Lung (tissue), 12 donors: ENCODE data around the gene TAGLN3. TPM values are rescaled to one million over a fixed set of nuclear protein-coding genes. Genes with fewer than 3 reads are reported as not detected.

Experiments
- ATAC-seq: fragments of 200-7000 bp; cut with Tn5 transposase; one replicate; pipeline ENCODE4 v1.9.1; 2020; ENCODE audit warnings: moderate number of reproducible peaks; ENCODE audit not compliant: insufficient read depth, low FRiP score
- DNase-seq, 3 donors: peaks; one replicate each; pipeline ENCODE4 v3.0.0-alpha.2; 2013 to 2017
- H3K27ac ChIP-seq, 2 donors: one replicate each; pipeline ENCODE4 v1.5.1; 2013; ENCODE audit warnings: mild to moderate bottlenecking in 2 of 2, moderate library complexity in 2 of 2, control low read depth in 1 of 2, inconsistent platforms in 1 of 2, low read depth in 1 of 2, low read length in 1 of 2
- H3K27me3 ChIP-seq, 3 donors: one replicate each; pipeline ENCODE4 v1.5.1; 2013; ENCODE audit warnings: low read length in 2 of 3; ENCODE audit not compliant: control insufficient read depth in 3 of 3, insufficient read depth in 3 of 3
- H3K36me3 ChIP-seq, 4 donors: one replicate each; pipeline ENCODE4 v1.5.1; 2013; ENCODE audit warnings: low read length in 4 of 4, mild to moderate bottlenecking in 1 of 4, moderate library complexity in 1 of 4; ENCODE audit not compliant: control insufficient read depth in 4 of 4, insufficient read depth in 4 of 4
- H3K4me1 ChIP-seq, 5 donors: one replicate each; pipeline ENCODE4 v1.5.1; 2013; ENCODE audit warnings: low read length in 5 of 5, mild to moderate bottlenecking in 2 of 5, moderate library complexity in 1 of 5; ENCODE audit not compliant: control insufficient read depth in 5 of 5, insufficient read depth in 5 of 5
- H3K4me3 ChIP-seq: one replicate; pipeline ENCODE4 v1.5.1; 2013; ENCODE audit warnings: mild to moderate bottlenecking, control low read depth, moderate library complexity
- H3K9ac ChIP-seq, 2 donors: one replicate each; pipeline ENCODE4 v1.5.1; 2013; ENCODE audit warnings: low read length in 2 of 2, control low read depth in 1 of 2; ENCODE audit not compliant: insufficient read depth in 1 of 2
- H3K9me3 ChIP-seq, 4 donors: one replicate each; pipeline ENCODE4 v1.5.1; 2013; ENCODE audit warnings: low read length in 3 of 4, mild to moderate bottlenecking in 1 of 4, moderate library complexity in 1 of 4; ENCODE audit not compliant: control insufficient read depth in 4 of 4, insufficient read depth in 3 of 4
- WGBS, 2 donors: extraction: QIAGEN DNeasy Blood & Tissue Kit; methylation state at CpG; one replicate each; pipeline ENCODE4 v1.1.7; 2013; 5-methylcytosine and 5-hydroxymethylcytosine counted together
- polyA plus RNA-seq, 2 donors: library from polyadenylated mRNA; stranded (reverse); fragments of 200-250 nt; gene quantifications; one replicate each; pipeline ENCODE4 v1.2.1, GENCODE V29; 2013
- total RNA-seq, 2 donors: library from RNA; depleted of rRNA in 1 of 2; stranded (reverse); fragments of >200 nt in 1 of 2; gene quantifications; one replicate each; pipeline ENCODE4 v1.2.1, GENCODE V29; 2014 to 2021
- TF ChIP-seq, protein P1 (sequence below): IDR thresholded peaks from 2 replicates; pipeline ENCODE4 v1.5.1; 2012; ENCODE audit warnings: mild to moderate bottlenecking; ENCODE audit errors: control extremely low read depth, extremely low read depth
- donor health status: control.
- donor health status: control.
- donor health status: Bipolar disorder and iron deficiency.
- donor health status: healthy.
- donor health status: DM: yes; HTN: yes; CAD: no.

The TAGLN3 gene
- total and polyA plus RNA-seq, 4 donors: 0.71 to 2.6 (median 1.6) TPM

DNA sequence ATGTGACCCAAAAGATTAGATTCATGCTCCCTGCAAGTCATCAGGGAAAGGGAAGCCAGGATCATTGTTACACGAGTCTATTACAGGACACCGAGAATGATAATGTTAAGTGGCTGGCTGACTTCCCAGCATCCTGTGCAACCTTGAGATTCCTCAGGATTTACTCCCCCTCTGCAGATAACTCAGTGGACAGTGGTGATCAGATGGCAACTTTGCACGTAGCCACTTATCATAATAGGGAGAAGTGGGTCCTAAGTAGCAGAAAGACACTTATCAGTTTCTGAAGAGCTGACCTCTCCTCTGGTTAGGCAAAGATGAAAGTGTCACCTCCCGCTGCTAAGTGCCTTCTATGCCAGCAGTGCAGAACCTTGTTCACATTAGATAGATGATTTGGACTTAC lies 29.1 kb downstream of the TAGLN3 start:
- no peaks in the 10 kb centered on the region for H3K4me1 ChIP-seq
- no peak overlapping the region for H3K9ac ChIP-seq
- TF ChIP-seq, protein P1, sequence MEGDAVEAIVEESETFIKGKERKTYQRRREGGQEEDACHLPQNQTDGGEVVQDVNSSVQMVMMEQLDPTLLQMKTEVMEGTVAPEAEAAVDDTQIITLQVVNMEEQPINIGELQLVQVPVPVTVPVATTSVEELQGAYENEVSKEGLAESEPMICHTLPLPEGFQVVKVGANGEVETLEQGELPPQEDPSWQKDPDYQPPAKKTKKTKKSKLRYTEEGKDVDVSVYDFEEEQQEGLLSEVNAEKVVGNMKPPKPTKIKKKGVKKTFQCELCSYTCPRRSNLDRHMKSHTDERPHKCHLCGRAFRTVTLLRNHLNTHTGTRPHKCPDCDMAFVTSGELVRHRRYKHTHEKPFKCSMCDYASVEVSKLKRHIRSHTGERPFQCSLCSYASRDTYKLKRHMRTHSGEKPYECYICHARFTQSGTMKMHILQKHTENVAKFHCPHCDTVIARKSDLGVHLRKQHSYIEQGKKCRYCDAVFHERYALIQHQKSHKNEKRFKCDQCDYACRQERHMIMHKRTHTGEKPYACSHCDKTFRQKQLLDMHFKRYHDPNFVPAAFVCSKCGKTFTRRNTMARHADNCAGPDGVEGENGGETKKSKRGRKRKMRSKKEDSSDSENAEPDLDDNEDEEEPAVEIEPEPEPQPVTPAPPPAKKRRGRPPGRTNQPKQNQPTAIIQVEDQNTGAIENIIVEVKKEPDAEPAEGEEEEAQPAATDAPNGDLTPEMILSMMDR: no peak
- WGBS, 2 donors: 55 to 82% methylated on average over 4 of the region's 4 CpGs
- DNase-seq: no peak
- H3K9me3 ChIP-seq: no peaks in the 10 kb centered on the region
- no peak for ATAC-seq
- no peaks in the 10 kb centered on the region for H3K27me3 ChIP-seq
- no peak overlapping the region for H3K27ac ChIP-seq
- no peaks in the 10 kb centered on the region for H3K36me3 ChIP-seq
- H3K4me3 ChIP-seq: no peak overlapping the region

DNA sequence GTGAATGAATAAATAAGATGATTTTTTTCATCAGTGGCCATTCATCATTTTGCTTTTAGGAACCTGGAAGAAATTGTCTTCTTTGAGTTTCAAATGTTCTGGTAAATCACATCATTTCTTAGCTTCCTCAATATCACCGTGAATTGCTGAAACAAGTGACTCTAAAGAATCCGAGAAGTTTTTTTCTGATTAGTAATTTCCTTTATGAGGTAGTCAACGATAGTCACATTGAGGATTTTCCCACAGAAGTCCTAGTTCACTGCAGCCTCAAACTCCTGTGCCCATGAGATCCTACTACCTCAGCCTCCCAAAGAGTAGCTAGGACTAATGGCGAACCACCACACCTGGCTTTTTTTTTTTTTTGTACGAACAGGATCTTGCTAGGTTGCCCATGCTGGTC lies 32.2 kb downstream of the TAGLN3 start:
- no peaks in the 10 kb centered on the region for H3K9me3 ChIP-seq
- TF ChIP-seq, protein P1: no peak
- DNase-seq: no peak
- H3K9ac ChIP-seq: no peak overlapping the region
- H3K27me3 ChIP-seq: no peaks in the 10 kb centered on the region
- H3K27ac ChIP-seq: no peak overlapping the region
- H3K4me1 ChIP-seq: no peaks in the 10 kb centered on the region
- no peak overlapping the region for H3K4me3 ChIP-seq
- H3K36me3 ChIP-seq: no peaks in the 10 kb centered on the region
- no peak for ATAC-seq
- WGBS, 2 donors: 92 to 95% methylated on average over 5 of the region's 5 CpGs

DNA sequence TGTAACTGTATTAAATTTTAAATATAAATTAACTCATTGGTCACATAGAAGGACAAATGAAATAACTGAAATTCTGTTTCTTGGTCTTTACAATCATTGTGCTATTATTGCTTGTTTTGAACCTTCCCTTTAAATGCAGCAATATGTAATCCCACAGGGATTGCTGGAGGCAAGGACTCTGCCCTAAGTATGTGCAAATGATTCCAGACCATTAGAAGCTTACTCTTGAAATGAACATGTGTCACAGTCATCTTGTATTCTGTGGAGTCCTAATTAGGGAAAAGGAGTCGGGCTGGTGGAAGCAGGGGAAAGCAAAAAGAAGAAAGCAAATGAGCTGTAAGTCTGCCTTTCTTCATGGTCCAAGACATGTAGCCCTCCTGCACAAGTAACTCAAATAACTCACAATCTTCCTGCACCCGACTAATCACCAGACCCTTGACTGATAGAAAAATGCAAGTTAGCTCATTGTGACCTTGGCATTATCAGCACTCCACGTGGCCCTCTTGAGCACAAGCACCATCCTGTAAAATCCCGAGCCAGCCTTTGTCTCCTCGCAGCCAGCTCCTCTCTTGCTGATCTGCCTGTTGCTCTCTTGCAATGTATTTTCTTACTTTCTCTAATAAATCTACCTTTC lies 33.5 kb downstream of the TAGLN3 start:
- Histone ChIP-seq H3K9ac (no peak overlapping the region), H3K27ac (no peak overlapping the region), H3K4me1 (no peaks in the 10 kb centered on the region), H3K36me3 (no peaks in the 10 kb centered on the region), H3K4me3 (no peak overlapping the region), H3K27me3 (no peaks in the 10 kb centered on the region), H3K9me3 (no peaks in the 10 kb centered on the region)
- no peak for DNase-seq
- WGBS, 2 donors: 56 to 82% methylated on average over 5 of the region's 5 CpGs
- TF ChIP-seq, protein P1: no peak
- ATAC-seq: no peak

DNA sequence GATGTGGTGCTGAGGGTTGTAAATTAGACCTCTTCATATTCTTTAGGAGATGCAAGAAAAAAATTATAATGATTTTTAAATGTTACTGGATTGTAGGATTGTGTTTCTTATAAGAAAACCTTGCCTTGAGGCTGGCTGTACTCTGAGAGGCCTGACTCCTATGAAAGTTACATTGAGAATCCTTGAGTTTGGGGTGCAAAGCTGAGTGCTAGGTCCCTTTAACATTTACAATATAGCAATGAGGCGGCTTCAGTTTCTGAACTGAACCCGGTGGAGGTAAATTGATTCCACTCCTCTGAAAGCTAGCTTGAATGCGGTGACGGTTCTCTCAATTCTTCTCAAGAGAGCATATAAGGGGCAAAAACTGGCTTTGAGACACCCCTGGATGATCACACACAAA lies 35.7 kb downstream of the TAGLN3 start, which contains the start of gene TMPRSS7:
Gene TMPRSS7 (plus strand): TSS at position 301 of the 400 bp plus-strand sequence. CDS start 110 bp downstream, outside the sequence.
- H3K9me3 ChIP-seq: no peaks in the 10 kb centered on the region
- H3K27me3 ChIP-seq: no peaks in the 10 kb centered on the region
- no peak within 1 kb of the TSS for H3K9ac ChIP-seq
- H3K4me3 ChIP-seq: no peak within 1 kb of the TSS
- TF ChIP-seq, protein P1: no peak
- 98% methylated on average over 4 of the region's 4 CpGs for WGBS, 2 donors
- DNase-seq (no peak), ATAC-seq (no peak)
- no peaks in the 10 kb centered on the region for H3K36me3 ChIP-seq
- H3K4me1 ChIP-seq: no peaks in the 10 kb centered on the region
- H3K27ac ChIP-seq: no peak within 1 kb of the TSS
